ENCODE measurements around the gene PAQR5. TPM values are rescaled to one million over a fixed set of nuclear protein-coding genes. Genes with fewer than 3 reads are reported as not detected.

PAQR5 gene
- total RNA-seq, 4 donors from 2014 or later, result 3.0 to 8.1 (median 3.9) TPM

DNA sequence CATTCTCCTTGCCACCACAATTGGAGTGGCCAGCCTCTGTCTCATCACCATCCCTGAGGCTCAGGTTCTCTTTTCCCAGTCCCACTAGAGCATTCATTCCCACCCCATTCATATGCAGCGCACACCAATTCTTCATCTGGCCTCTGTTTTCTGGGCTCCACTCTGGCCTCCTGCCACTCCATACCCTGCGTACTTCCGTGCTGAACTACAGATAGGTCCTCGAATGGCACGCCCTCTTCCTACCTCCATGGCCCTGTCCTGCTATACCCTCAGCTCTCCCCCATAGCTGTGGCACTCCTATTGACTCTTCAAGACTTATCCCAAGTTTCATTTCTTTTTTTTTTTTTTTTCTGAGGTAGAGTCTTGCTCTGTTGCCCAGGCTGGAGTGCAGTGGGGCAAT is 25.9 kb downstream of the PAQR5 start:
- WGBS, 2 donors, result 96 to 97% methylated on average over 5 of the region's 5 CpGs

DNA sequence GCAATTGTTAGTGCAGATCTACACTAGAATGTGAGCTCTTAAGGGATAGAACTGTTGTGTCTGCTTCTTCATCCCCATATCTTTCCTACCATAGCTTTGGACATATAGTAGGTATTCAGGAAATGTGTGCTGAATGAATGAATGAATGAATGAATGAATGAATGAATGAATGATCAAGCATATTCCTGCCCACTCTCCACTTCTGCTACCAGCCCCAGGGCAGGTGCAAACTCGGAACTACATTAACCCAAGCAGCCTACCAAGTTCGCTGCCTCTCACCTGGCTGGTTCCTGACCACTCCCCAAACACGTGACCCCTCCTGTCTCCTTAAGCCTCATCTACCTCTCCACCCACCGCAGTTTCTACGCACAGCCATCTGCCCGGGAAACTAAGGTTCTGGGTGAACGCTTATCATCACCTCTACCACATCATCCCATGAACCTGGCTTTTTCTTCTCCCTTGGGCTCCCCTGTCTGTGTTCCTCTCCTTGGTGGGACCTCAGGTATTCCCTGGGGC is 26.8 kb downstream of the PAQR5 start:
- no peak overlapping the region for H3K27ac ChIP-seq
- no peaks in the 10 kb centered on the region for H3K27me3 ChIP-seq
- no peaks in the 10 kb centered on the region for H3K9me3 ChIP-seq
- no peaks in the 10 kb centered on the region for H3K36me3 ChIP-seq
- TF ChIP-seq POLR2A (IDR thresholded peaks at IDR 0.05) (no peak), EP300 (IDR thresholded peaks at IDR 0.05) (no peak)
- TF ChIP-seq, protein P1, sequence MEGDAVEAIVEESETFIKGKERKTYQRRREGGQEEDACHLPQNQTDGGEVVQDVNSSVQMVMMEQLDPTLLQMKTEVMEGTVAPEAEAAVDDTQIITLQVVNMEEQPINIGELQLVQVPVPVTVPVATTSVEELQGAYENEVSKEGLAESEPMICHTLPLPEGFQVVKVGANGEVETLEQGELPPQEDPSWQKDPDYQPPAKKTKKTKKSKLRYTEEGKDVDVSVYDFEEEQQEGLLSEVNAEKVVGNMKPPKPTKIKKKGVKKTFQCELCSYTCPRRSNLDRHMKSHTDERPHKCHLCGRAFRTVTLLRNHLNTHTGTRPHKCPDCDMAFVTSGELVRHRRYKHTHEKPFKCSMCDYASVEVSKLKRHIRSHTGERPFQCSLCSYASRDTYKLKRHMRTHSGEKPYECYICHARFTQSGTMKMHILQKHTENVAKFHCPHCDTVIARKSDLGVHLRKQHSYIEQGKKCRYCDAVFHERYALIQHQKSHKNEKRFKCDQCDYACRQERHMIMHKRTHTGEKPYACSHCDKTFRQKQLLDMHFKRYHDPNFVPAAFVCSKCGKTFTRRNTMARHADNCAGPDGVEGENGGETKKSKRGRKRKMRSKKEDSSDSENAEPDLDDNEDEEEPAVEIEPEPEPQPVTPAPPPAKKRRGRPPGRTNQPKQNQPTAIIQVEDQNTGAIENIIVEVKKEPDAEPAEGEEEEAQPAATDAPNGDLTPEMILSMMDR (IDR thresholded peaks at IDR 0.05), result no peak
- H3K4me3 ChIP-seq, result no peak overlapping the region
- H3K4me1 ChIP-seq, result no peaks in the 10 kb centered on the region
- no peak for DNase-seq (ENCODE audit: low spot score in 2 of 2)
- WGBS, 2 donors, result 66 to 78% methylated on average over 7 of the region's 7 CpGs

More for the DNA sequence above, 25.9 kb downstream of the PAQR5 start:
- no peak overlapping the region for H3K27ac ChIP-seq
- no peaks in the 10 kb centered on the region for H3K27me3 ChIP-seq
- TF ChIP-seq EP300 (IDR thresholded peaks at IDR 0.05), result no peak
- TF ChIP-seq, protein P1 (IDR thresholded peaks at IDR 0.05), result no peak
- no peak for DNase-seq (ENCODE audit: low spot score in 2 of 2)
- no peaks in the 10 kb centered on the region for H3K36me3 ChIP-seq
- H3K4me3 ChIP-seq, result no peak overlapping the region
- no peaks in the 10 kb centered on the region for H3K4me1 ChIP-seq
- H3K9me3 ChIP-seq, result no peaks in the 10 kb centered on the region

DNA sequence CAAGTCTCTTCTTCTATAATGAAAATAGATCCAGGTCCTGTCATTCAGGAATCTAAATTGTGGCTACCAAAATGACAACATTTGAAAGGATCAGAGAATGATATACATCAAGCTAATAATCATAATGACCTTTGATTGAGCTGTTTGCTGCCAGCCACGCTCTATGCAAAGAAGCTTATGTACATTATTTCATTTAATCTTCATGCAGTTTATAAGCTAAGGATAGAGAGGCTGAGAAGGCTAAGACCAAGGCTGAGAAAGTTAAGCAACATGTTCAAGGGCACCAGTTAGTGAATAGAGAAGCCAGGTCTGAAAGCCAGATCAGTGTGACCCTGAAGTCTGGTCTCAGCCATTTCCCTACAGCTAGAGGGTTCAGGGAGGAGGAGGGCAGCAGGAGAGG is 29.4 kb downstream of the PAQR5 start:
- no peaks in the 10 kb centered on the region for H3K4me1 ChIP-seq
- DNase-seq (ENCODE audit: low spot score in 2 of 2), result no peak
- no peaks in the 10 kb centered on the region for H3K36me3 ChIP-seq
- WGBS, 2 donors, result 84 to 94% methylated on average over 1 of the region's 1 CpG
- no peak overlapping the region for H3K4me3 ChIP-seq
- TF ChIP-seq, protein P1 (IDR thresholded peaks at IDR 0.05), result no peak
- TF ChIP-seq EP300 (IDR thresholded peaks at IDR 0.05) (no peak), POLR2A (IDR thresholded peaks at IDR 0.05) (no peak)
- H3K27me3 ChIP-seq, result no peaks in the 10 kb centered on the region
- H3K9me3 ChIP-seq, result no peaks in the 10 kb centered on the region
- no peak overlapping the region for H3K27ac ChIP-seq

- no peak overlapping the region for H3K4me3 ChIP-seq
- TF ChIP-seq, protein P1 (IDR thresholded peaks at IDR 0.05), result no peak
- TF ChIP-seq EP300 (IDR thresholded peaks at IDR 0.05) (no peak), POLR2A (IDR thresholded peaks at IDR 0.05) (no peak)
- 76 to 82% methylated on average over 5 to 8 of the region's 8 CpGs for WGBS, 2 donors
Measured at GRCh38 chr15:69328739-69329138, 30.0 kb downstream of the PAQR5 start.

DNA sequence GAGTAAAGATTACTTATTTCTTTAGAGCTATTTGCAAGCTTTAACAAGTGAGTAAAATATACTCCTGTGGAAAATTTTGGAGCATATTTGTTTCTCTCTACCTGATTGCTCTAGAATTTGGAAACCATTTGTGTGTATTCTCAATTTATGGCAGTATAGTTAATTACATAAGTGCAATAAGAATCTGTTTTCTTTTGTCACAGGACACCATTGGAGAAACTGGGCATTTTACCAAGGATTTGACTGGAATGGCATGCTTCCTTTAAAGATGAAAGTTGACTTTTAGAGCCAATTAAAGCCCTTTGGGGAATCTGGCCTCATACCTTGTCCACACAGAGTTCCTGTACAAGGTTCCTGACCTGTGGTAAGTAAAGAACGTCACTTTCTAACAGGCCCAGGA is 38.4 kb downstream of the PAQR5 start:
- Histone ChIP-seq H3K9me3 (no peaks in the 10 kb centered on the region), H3K27me3 (no peaks in the 10 kb centered on the region), H3K36me3 (no peaks in the 10 kb centered on the region), H3K4me1 (no peaks in the 10 kb centered on the region), H3K4me3 (no peak overlapping the region), H3K27ac (no peak overlapping the region)
- WGBS, 2 donors, result 36 to 79% methylated on average over 1 of the region's 1 CpG
- TF ChIP-seq POLR2A (IDR thresholded peaks at IDR 0.05) (no peak), EP300 (IDR thresholded peaks at IDR 0.05) (no peak)
- TF ChIP-seq, protein P1 (IDR thresholded peaks at IDR 0.05), result no peak
- DNase-seq (ENCODE audit: low spot score in 2 of 2), result no peak

More at GRCh38 chr15:69328739-69329138, 30.0 kb downstream of the PAQR5 start:
- DNase-seq (ENCODE audit: low spot score in 2 of 2), result no peak
- Histone ChIP-seq H3K27me3 (no peaks in the 10 kb centered on the region), H3K9me3 (no peaks in the 10 kb centered on the region), H3K36me3 (no peaks in the 10 kb centered on the region), H3K4me1 (no peaks in the 10 kb centered on the region), H3K27ac (no peak overlapping the region)
